Coronary artery (tissue), 2 donors: Measurements from ENCODE around the gene KCTD16.

Source experiments
- DNase-seq: peaks from one replicate; pipeline ENCODE4 v3.0.0-alpha.2; 2017; ENCODE audit warnings: low spot score
- H3K27ac ChIP-seq, 2 donors: fragments of 200-600 bp; sonication (generic); one replicate each; pipeline ENCODE4 v1.5.1; 2016 to 2019
- H3K4me3 ChIP-seq: fragments of 200-600 bp; sonication (generic); 2 replicates; pipeline ENCODE4 v1.5.1; 2016; ENCODE audit warnings: mild to moderate bottlenecking, moderate library complexity
- CTCF ChIP-seq: fragments of 200-600 bp; sonication (generic); IDR thresholded peaks from one replicate; pipeline ENCODE4 v1.5.1; 2019; ENCODE audit warnings: antibody characterized with exemption

KCTD16 gene

GRCh38 chr5:144206141-144206540 lies 35.5 kb downstream of the KCTD16 start:
- no peak overlapping the region for H3K4me3 ChIP-seq
- DNase-seq: no peak
- no peak overlapping the region for H3K27ac ChIP-seq
- TF ChIP-seq CTCF: no peak

DNA sequence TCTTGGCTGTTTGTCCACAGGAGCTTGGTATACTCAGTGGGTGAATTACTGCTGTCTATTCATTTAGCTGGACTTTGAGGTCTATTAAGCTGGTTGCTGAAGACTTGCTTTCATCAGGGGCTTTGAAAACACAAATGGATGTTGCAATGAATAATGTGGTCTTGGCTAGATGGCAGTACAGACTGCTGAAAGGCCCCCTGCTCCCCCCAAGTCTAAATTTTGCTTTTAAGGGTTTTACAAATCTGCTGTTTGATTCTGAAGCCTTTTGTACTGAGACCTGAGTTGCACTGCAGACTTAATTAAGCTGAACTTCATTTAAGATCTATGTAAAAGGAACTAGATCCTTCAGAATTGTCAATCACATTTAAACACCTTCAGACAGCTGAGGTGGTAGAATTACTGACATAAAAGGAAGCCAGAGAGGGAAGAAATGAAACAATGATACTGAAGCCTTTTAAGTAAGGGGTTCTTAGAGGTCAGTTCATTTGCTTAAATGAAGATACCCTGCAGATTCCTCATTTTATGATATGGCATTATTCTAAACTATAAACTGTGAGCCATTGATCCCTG lies 37.3 kb downstream of the KCTD16 start:
- DNase-seq: no peak
- Histone ChIP-seq H3K27ac (no peak overlapping the region), H3K4me3 (no peak overlapping the region)
- no peak for TF ChIP-seq CTCF

GRCh38 chr5:144209361-144209760 lies 38.7 kb downstream of the KCTD16 start:
- no peak for DNase-seq
- TF ChIP-seq CTCF: no peak
- no peak overlapping the region for H3K27ac ChIP-seq
- no peak overlapping the region for H3K4me3 ChIP-seq

DNA sequence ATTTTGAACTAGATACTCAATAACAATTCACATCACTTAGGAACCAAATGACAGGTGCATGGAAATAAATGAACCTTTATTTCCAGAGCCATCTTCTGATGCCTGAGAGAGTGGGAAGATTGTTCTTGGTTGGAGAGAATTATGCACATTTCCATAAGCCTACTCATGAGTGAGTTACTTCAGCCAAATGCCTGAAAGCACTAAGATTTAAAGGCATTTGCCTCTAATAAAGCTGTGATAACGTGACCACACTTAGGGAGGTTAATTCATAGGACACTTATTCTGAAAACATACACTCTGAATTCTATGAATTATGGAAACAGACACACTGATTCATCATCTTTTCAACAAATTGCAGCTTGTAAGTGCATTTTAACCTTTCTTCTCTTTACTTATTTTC lies 40.0 kb downstream of the KCTD16 start:
- no peak for TF ChIP-seq CTCF
- DNase-seq: no peak
- no peak overlapping the region for H3K27ac ChIP-seq
- no peak overlapping the region for H3K4me3 ChIP-seq

DNA sequence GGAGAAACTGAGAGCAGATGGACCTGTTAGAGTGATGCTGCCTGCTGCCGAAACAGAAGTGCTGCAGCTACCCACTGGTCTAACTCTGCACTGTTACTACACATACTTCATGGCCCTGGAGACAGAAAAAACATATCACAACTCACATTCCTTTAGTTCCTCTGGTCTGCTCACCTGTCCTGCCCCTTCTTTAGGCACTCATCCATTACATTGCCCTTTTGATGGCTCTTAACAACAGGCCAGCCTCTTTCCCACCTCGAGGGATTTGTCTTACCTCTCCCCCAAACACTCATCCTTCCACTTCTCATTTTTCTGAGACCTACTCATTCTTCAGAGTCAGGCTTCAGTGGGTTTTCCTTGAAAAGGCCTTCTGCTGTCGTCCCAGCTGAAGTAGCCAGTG lies 49.2 kb downstream of the KCTD16 start:
- no peak for DNase-seq
- no peak overlapping the region for H3K27ac ChIP-seq
- no peak for TF ChIP-seq CTCF
- H3K4me3 ChIP-seq: no peak overlapping the region

DNA sequence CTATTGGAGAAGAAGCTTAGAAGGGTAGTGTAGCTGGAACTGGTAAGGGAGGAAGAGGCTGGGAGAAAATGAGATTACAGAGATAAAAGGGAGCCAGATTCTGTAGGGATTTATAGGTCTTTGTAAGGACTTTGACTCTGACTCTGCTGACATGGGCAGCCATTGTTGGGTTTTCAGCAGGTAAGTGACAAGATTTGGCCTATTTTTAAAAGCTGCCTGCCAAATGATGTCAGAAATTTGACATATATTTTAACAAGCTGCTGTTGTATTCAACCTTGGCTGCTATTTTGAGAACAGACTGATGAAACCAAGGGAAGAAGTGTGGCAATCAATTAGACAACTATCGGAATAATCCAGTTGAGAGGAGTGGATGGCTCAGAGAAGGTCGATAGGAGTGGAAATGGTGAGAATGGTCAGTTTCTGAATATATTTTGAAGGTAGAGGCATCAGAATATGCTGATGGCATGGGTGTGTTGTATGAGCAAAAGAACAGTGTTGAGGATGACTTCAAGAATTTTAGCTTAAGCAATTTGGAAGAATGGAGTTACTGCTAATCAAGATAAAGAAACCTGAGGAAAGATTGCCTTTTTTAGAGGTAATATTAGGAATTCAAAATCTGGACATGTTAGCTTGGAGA lies 56.8 kb downstream of the KCTD16 start:
- DNase-seq: no peak
- Histone ChIP-seq H3K4me3 (no peak overlapping the region), H3K27ac (no peak overlapping the region)
- no peak for TF ChIP-seq CTCF

DNA sequence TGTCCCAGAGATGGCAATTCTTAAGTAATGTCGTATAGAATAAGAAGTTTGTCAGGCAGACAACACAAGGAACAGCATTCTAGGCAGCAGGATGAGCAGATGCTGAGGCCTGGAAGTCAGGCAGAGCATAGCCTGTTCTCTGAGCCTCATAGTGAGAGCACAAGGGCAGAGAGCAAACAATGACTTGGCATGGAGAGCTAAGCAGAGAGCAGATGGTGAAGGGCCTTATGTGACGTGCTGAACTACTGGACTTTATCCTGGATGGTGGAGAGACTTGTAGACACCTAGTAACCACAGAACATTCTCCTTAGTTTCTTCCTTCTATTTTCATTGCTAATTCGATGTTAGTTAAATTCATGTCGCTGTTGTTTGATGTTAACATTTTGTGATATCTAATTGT lies 60.1 kb downstream of the KCTD16 start:
- TF ChIP-seq CTCF: no peak
- H3K27ac ChIP-seq: no peak overlapping the region
- no peak overlapping the region for H3K4me3 ChIP-seq
- no peak for DNase-seq
